ENCODE data around the gene JMJD4.

JMJD4 gene

GRCh38 chr1:227741166-227741870 lies 6.2 kb upstream of the JMJD4 start:
- H3K9me3 ChIP-seq, result no peaks in the 10 kb centered on the region
- no peaks in the 10 kb centered on the region for H3K27me3 ChIP-seq
- no peak overlapping the region for H3K27ac ChIP-seq
- no peak for TF ChIP-seq CTCF (IDR thresholded peaks at IDR 0.05)
- peaks cover 3 to 5% of the 10 kb centered on the region in 2 experiments for H3K4me1 ChIP-seq (ENCODE audit: control insufficient read depth in 1 of 2, insufficient read depth in 1 of 2, low read depth in 1 of 2, low read length in 1 of 2)
- H3K4me3 ChIP-seq (ENCODE audit: low read depth in 1 of 2, low read length in 1 of 2), result no peak overlapping the region
- H3K36me3 ChIP-seq, result no peaks in the 10 kb centered on the region

- H3K27ac ChIP-seq, result no peak overlapping the region
- no peaks in the 10 kb centered on the region for H3K9me3 ChIP-seq
- H3K4me1 ChIP-seq (ENCODE audit: control insufficient read depth in 1 of 2, insufficient read depth in 1 of 2, low read depth in 1 of 2, low read length in 1 of 2), result peaks cover 8% of the 10 kb centered on the region in 2 experiments
- no peaks in the 10 kb centered on the region for H3K36me3 ChIP-seq
- H3K4me3 ChIP-seq (ENCODE audit: low read depth in 1 of 2, low read length in 1 of 2), result no peak overlapping the region
- no peak for TF ChIP-seq CTCF (IDR thresholded peaks at IDR 0.05)
- no peaks in the 10 kb centered on the region for H3K27me3 ChIP-seq
Observed at GRCh38 chr1:227740401-227740960, 5.4 kb upstream of the JMJD4 start.

GRCh38 chr1:227739636-227740035 lies 4.5 kb upstream of the JMJD4 start:
- Histone ChIP-seq H3K9me3 (no peaks in the 10 kb centered on the region), H3K27me3 (no peaks in the 10 kb centered on the region), H3K36me3 (no peaks in the 10 kb centered on the region), H3K4me3 (ENCODE audit: low read depth in 1 of 2, low read length in 1 of 2) (no peak overlapping the region), H3K27ac (no peak overlapping the region), H3K4me1 (ENCODE audit: control insufficient read depth in 1 of 2, insufficient read depth in 1 of 2, low read depth in 1 of 2, low read length in 1 of 2) (peaks cover 10 to 14% of the 10 kb centered on the region in 2 experiments)
- TF ChIP-seq CTCF (IDR thresholded peaks at IDR 0.05), result no peak

GRCh38 chr1:227738820-227739219 lies 3.7 kb upstream of the JMJD4 start:
- no peaks in the 10 kb centered on the region for H3K27me3 ChIP-seq
- TF ChIP-seq CTCF (IDR thresholded peaks at IDR 0.05), result no peak
- H3K36me3 ChIP-seq, result no peaks in the 10 kb centered on the region
- peaks cover 16 to 17% of the 10 kb centered on the region in 2 experiments for H3K4me1 ChIP-seq (ENCODE audit: control insufficient read depth in 1 of 2, insufficient read depth in 1 of 2, low read depth in 1 of 2, low read length in 1 of 2)
- no peak overlapping the region for H3K4me3 ChIP-seq (ENCODE audit: low read depth in 1 of 2, low read length in 1 of 2)
- no peak overlapping the region for H3K27ac ChIP-seq
- H3K9me3 ChIP-seq, result no peaks in the 10 kb centered on the region

GRCh38 chr1:227736814-227737432 lies 1.8 kb upstream of the JMJD4 start:
- H3K4me1 ChIP-seq (ENCODE audit: control insufficient read depth in 1 of 2, insufficient read depth in 1 of 2, low read depth in 1 of 2, low read length in 1 of 2), result peaks cover 16 to 17% of the 10 kb centered on the region in 2 experiments
- no peak overlapping the region for H3K4me3 ChIP-seq (ENCODE audit: low read depth in 1 of 2, low read length in 1 of 2)
- H3K27me3 ChIP-seq, result no peaks in the 10 kb centered on the region
- no peak overlapping the region for H3K27ac ChIP-seq
- peaks cover 13% of the 10 kb centered on the region for H3K36me3 ChIP-seq
- no peak for TF ChIP-seq CTCF (IDR thresholded peaks at IDR 0.05)
- H3K9me3 ChIP-seq, result no peaks in the 10 kb centered on the region
